Spleen (tissue), 11 donors: ENCODE data around the gene GOLGA3. TPM values are rescaled to one million over a fixed set of nuclear protein-coding genes. Genes with fewer than 3 reads are reported as not detected.

ENCODE experiments used
- DNase-seq: peaks from one replicate; pipeline ENCODE4 v3.0.0-alpha.2; 2020
- H3K27ac ChIP-seq, 8 donors: fragments of 200-600 bp; sonication (generic) in 7 of 8; 1 replicate in 4 of 8; 2 replicates in 4 of 8; pipeline versions ENCODE4 v1.5.0 to v1.8.0; 2016 to 2021; ENCODE audit warnings: inconsistent platforms in 4 of 8, mild to moderate bottlenecking in 4 of 8, moderate library complexity in 1 of 8
- H3K27me3 ChIP-seq, 7 donors: fragments of 200-600 bp; sonication (generic) in 6 of 7; replicated peaks in 1 of 7; 1 replicate in 4 of 7; 2 replicates in 3 of 7; pipeline versions ENCODE4 v1.5.0 to v1.8.0; 2016 to 2021; ENCODE audit warnings: inconsistent platforms in 3 of 7, mild to moderate bottlenecking in 1 of 7
- H3K36me3 ChIP-seq, 6 donors: fragments of 200-600 bp; sonication (generic) in 5 of 6; 1 replicate in 4 of 6; 2 replicates in 2 of 6; pipeline versions ENCODE4 v1.5.0 to v1.8.0; 2016 to 2021; ENCODE audit warnings: inconsistent platforms in 2 of 6
- H3K4me1 ChIP-seq, 6 donors: fragments of 200-600 bp; sonication (generic) in 5 of 6; 1 replicate in 3 of 6; 2 replicates in 3 of 6; pipeline versions ENCODE4 v1.5.0 to v1.8.0; 2016 to 2021; ENCODE audit warnings: inconsistent platforms in 3 of 6
- H3K4me3 ChIP-seq, 8 donors: fragments of 200-600 bp; sonication (generic) in 7 of 8; 1 replicate in 4 of 8; 2 replicates in 4 of 8; pipeline versions ENCODE4 v1.5.0 to v1.8.0; 2016 to 2021; ENCODE audit warnings: inconsistent platforms in 4 of 8, mild to moderate bottlenecking in 4 of 8, moderate library complexity in 2 of 8
- H3K9me3 ChIP-seq, 8 donors: fragments of 200-600 bp; sonication (generic) in 7 of 8; 1 replicate in 4 of 8; 2 replicates in 4 of 8; pipeline versions ENCODE4 v1.5.0 to v1.8.0; 2016 to 2021; ENCODE audit warnings: inconsistent platforms in 4 of 8
- POLR2A ChIP-seq, 3 donors: fragments of 450-650 bp; IDR thresholded peaks; one replicate each; pipeline ENCODE4 v1.5.1; 2017; ENCODE audit warnings: antibody characterized with exemption in 3 of 3, mild to moderate bottlenecking in 1 of 3
- POLR2AphosphoS5 ChIP-seq, 3 donors: sonication (generic); formaldehyde crosslinking; IDR thresholded peaks; one replicate each; pipeline ENCODE4 v1.5.1; 2017; ENCODE audit warnings: antibody characterized with exemption in 3 of 3
- WGBS, 5 donors: extraction: QIAGEN DNeasy Blood & Tissue Kit in 3 of 5; methylation state at CpG; one replicate each; pipeline versions ENCODE4 v1.1.5 to v1.1.7; 2013 to 2018; 5-methylcytosine and 5-hydroxymethylcytosine counted together
- intact Hi-C: fragments of 100-400 bp; cut with DNase I; formaldehyde crosslinking; loops from one replicate; pipeline ENCODE4 v1.15.0; 2023; ENCODE audit warnings: low total_unique reads
- polyA plus RNA-seq, 3 donors: library from polyadenylated mRNA; stranded (reverse); fragments of 200-250 nt; gene quantifications; one replicate each; pipeline ENCODE4 v1.2.1, GENCODE V29; 2013
- total RNA-seq, 7 donors: library from RNA; depleted of rRNA in 3 of 7; stranded (reverse); fragments of >200 nt in 3 of 7; fragmentation: NEBNext Ultra II Directional in 4 of 7; extraction: Animal tissue kit (Norgen Biotek cat#: 25700) in 4 of 7; gene quantifications; one replicate each; pipeline versions ENCODE4 v1.1.0 to v1.2.1, GENCODE V29; 2016 to 2021
- TF ChIP-seq, protein P1 (sequence below), 11 experiments: fragments of 200-600 bp in 7 of 11; fragments of 450-650 bp in 4 of 11; sonication (generic) in 4 of 11; IDR thresholded peaks in 8 of 11; conservative IDR thresholded peaks in 3 of 11; 1 replicate in 7 of 11; 2 replicates in 4 of 11; pipeline versions ENCODE4 v1.4.0 to v1.8.0; 2016 to 2021; ENCODE audit warnings: antibody characterized with exemption in 11 of 11, inconsistent platforms in 4 of 11, mild to moderate bottlenecking in 1 of 11
- donor health status: healthy with polysubstance abuse.
- donor health status: DM: no; HTN: no; CAD: no; lungs with moderate emphysema.
- donor health status: DM: no; HTN: no; CAD: no.
- donor health status: Bipolar disorder and iron deficiency.
- donor health status: healthy.
- donor health status: DM: no; HTN: no; CAD: no.
- donor health status: DM: yes; HTN: yes; CAD: no.

GOLGA3 gene
- total and polyA plus RNA-seq, 10 donors: 6.8 to 80.9 (median 52.0) TPM

DNA sequence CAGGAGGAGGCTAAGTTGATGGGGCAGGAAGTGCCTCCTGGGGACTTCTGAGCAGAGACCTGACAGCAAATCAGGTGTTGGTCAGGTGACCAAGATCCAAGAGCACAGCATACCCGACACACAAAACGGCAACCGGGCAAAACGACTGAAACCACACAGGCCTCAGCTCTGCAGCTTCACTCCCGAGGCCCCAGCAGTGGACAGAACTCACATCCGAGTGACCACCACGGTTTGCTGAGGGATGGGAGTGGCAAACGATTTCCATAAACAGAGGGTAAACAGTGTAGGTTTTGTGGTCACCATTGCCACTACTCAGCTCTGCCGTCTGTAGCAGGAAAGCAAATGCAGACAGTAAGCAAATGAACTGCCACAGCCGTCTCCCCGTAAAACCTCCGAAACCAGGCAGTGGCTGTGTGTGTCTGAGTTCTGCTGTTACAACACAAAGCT lies 44.3 kb upstream of the GOLGA3 start:
- DNase-seq: no peak
- Histone ChIP-seq H3K27ac (peak overlapping the region in 2 of 8 donors; percentile 19 to 59), H3K4me1 (no peaks in the 10 kb centered on the region), H3K27me3 (no peaks in the 10 kb centered on the region), H3K9me3 (no peaks in the 10 kb centered on the region), H3K4me3 (peak overlapping the region in 1 of 8 donors; percentile 11), H3K36me3 (peaks cover 6 to 100% (median 83%) of the 10 kb centered on the region in 6 donors)
- intact Hi-C loops: no loop called here
- TF ChIP-seq, protein P1, sequence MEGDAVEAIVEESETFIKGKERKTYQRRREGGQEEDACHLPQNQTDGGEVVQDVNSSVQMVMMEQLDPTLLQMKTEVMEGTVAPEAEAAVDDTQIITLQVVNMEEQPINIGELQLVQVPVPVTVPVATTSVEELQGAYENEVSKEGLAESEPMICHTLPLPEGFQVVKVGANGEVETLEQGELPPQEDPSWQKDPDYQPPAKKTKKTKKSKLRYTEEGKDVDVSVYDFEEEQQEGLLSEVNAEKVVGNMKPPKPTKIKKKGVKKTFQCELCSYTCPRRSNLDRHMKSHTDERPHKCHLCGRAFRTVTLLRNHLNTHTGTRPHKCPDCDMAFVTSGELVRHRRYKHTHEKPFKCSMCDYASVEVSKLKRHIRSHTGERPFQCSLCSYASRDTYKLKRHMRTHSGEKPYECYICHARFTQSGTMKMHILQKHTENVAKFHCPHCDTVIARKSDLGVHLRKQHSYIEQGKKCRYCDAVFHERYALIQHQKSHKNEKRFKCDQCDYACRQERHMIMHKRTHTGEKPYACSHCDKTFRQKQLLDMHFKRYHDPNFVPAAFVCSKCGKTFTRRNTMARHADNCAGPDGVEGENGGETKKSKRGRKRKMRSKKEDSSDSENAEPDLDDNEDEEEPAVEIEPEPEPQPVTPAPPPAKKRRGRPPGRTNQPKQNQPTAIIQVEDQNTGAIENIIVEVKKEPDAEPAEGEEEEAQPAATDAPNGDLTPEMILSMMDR (IDR thresholded peaks at IDR 0.05 in 8 of 11, conservative IDR thresholded peaks at IDR 0.05 in 3 of 11): no peak
- TF ChIP-seq POLR2A (IDR thresholded peaks at IDR 0.05) (no peak), POLR2AphosphoS5 (IDR thresholded peaks at IDR 0.05) (no peak)
- whole genome bisulfite sequencing, 5 donors: 71 to 85% (median 82%) methylated on average over 12 of the region's 12 CpGs

DNA sequence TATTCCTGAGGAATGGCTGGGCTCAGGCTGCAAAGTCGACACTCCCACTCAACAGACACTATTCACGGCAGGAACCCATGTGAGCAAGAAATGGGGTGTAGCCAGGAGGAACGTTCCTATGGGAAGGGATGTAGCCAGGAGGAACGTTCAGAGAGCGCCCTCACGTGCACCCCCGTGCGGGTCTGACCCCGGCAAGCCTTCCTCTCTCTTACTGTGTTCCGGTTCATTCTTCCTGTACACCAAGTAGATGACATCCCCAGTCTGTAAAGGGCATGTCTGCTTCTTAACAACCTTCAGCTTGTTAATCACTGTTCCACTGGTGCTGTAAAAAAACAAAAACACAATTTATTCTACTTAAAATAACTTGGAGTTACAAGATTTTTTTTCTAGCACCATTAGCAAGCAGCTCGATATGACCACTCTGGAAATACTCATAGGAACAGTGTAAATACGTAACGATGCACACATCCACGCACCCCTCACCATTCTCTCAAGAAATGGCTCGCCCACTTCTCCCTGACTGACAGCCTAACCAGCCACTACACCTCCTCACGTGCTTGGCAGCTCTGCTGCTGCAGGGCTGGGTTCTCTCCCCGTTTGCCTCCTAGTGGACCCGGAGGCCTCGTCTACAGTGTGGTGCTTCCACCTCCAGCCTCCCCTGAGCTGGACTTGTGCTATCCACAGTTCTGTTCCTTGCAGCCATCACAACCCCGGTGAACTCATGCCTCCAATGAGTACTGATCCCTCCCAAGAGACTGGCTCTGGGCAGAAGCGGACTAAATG lies 43.6 kb upstream of the GOLGA3 start:
- Histone ChIP-seq H3K9me3 (no peaks in the 10 kb centered on the region), H3K4me3 (no peak overlapping the region), H3K36me3 (peaks cover 9 to 100% (median 86%) of the 10 kb centered on the region in 6 donors), H3K4me1 (no peaks in the 10 kb centered on the region), H3K27ac (peak overlapping the region in 2 of 8 donors; percentile 19 to 59), H3K27me3 (no peaks in the 10 kb centered on the region)
- no peak for TF ChIP-seq POLR2AphosphoS5 (IDR thresholded peaks at IDR 0.05)
- TF ChIP-seq, protein P1 (IDR thresholded peaks at IDR 0.05 in 8 of 11, conservative IDR thresholded peaks at IDR 0.05 in 3 of 11): no peak
- no peak for TF ChIP-seq POLR2A (IDR thresholded peaks at IDR 0.05)
- DNase-seq: no peak
- intact Hi-C loops: no loop called here
- 88 to 96% (median 93%) methylated on average over 21 of the region's 21 CpGs for WGBS, 5 donors

DNA sequence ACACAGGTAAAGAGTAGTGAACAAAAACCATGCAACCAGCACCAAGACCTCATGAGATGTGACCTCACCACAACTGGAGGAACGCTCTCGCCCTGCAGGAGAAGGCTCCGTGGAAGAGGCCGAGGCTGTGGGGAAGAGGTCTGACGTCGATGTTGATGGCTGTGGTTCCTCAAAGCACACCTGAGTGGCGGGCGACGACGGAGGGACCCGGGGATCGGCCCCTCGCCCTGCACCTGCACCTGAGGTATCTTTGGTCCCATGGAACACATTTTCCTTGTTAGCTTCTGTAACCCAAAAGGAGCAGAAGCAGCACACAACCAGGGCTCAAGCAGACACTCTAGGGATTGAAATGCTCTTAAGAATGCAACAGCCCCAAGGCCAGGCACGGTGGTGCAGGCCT lies 40.9 kb upstream of the GOLGA3 start:
- peaks cover 6 to 100% (median 81%) of the 10 kb centered on the region in 6 donors for H3K36me3 ChIP-seq
- DNase-seq: no peak
- no peak overlapping the region for H3K27ac ChIP-seq
- H3K4me3 ChIP-seq: no peak overlapping the region
- TF ChIP-seq, protein P1 (IDR thresholded peaks at IDR 0.05 in 8 of 11, conservative IDR thresholded peaks at IDR 0.05 in 3 of 11): no peak
- TF ChIP-seq POLR2AphosphoS5 (IDR thresholded peaks at IDR 0.05) (peak in 1 of 3 donors; percentile 22), POLR2A (IDR thresholded peaks at IDR 0.05) (no peak)
- no peaks in the 10 kb centered on the region for H3K9me3 ChIP-seq
- no peaks in the 10 kb centered on the region for H3K27me3 ChIP-seq
- intact Hi-C loops: no loop called here
- no peaks in the 10 kb centered on the region for H3K4me1 ChIP-seq
- WGBS, 5 donors: 88 to 97% (median 95%) methylated on average over 14 of the region's 14 CpGs

DNA sequence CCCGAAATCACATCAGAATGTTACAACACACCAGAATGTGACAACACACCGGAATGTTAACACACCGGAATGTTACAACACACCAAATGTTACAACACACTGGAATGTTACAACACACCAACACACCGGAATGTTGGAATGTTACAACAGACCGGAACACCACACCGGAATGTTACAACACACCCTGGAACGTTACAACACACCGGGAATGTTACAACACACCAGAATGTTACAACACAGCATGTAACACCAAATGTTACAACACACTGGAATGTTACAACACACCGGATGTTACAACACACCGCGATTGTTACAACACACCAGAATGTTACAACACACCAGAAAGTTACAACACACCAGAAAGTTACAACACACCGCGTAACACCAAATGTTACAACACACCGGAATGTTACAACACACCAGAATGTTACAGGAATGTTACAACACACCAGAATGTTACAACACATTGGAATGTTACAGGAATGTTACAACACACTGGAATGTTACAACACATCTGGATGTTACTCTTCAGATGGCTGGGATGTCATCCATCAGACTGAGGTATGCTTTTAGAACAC lies 37.7 kb upstream of the GOLGA3 start:
- DNase-seq: no peak
- peaks cover 6 to 98% (median 77%) of the 10 kb centered on the region in 6 donors for H3K36me3 ChIP-seq
- intact Hi-C loops: no loop called here
- peak overlapping the region in 3 of 8 donors; percentile 43 to 68 (median 60) for H3K27ac ChIP-seq
- no peaks in the 10 kb centered on the region for H3K4me1 ChIP-seq
- no peak for TF ChIP-seq POLR2AphosphoS5 (IDR thresholded peaks at IDR 0.05)
- TF ChIP-seq, protein P1 (IDR thresholded peaks at IDR 0.05 in 8 of 11, conservative IDR thresholded peaks at IDR 0.05 in 3 of 11): no peak
- TF ChIP-seq POLR2A (IDR thresholded peaks at IDR 0.05): no peak
- no peaks in the 10 kb centered on the region for H3K9me3 ChIP-seq
- no peaks in the 10 kb centered on the region for H3K27me3 ChIP-seq
- WGBS, 5 donors: 56 to 88% (median 72%) methylated on average over 14 of the region's 14 CpGs
- H3K4me3 ChIP-seq: no peak overlapping the region
